HG02852 (cell line): ENCODE data around the gene CD248.

Source experiments
- ATAC-seq: cut with Tn5 transposase; IDR thresholded peaks from one replicate; pipeline ENCODE4 v1.9.1; 2021; ENCODE audit warnings: mild to moderate bottlenecking, moderate library complexity; ENCODE audit not compliant: unreplicated experiment

Gene CD248

DNA sequence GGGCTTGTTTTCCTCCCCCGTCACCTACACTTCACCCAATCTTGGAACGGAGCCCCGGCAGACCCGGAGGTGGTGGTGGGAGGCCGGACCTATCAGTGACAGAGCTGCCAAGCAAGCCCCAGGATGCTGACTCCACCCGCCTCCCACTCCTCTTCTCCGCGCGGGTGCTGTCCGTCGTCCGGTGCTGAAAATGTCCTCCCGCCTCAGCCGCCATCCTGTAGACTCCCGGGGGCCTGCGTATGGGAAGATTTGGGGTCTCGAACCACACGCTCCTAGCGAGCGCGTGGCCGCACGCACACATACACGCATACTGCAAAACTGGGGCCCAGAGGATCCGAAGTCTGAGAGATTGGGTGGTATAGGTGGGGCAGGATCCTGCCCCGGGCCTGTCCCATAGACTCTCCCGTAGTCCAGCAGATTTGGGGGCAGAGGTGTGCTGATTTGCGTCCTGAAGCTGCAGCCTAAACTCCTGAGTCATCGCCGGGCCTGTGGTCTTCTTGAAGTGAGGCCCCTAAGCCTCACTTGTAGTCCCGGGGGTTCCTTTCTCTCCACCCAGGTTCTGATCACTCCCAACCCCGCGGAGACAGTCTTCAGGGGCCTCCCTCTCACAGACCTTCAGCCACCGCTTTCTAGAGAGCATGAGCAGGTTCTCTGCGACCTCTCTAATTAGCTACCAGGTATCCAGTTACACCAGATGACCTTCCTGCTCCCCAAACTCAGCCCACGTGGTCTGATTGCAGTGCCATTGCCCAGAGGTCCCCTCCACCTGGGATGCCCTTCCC is 27.1 kb downstream of the CD248 start:
- peak; percentile 40 for ATAC-seq

GRCh38 chr11:66288671-66289547 is 27.9 kb downstream of the CD248 start, which contains the start of gene YIF1A:
Gene YIF1A, minus strand, starts transcription at chr11:66289143. Its CDS starts 158 bp downstream, at chr11:66288985.
- peak; percentile 92 for ATAC-seq

DNA sequence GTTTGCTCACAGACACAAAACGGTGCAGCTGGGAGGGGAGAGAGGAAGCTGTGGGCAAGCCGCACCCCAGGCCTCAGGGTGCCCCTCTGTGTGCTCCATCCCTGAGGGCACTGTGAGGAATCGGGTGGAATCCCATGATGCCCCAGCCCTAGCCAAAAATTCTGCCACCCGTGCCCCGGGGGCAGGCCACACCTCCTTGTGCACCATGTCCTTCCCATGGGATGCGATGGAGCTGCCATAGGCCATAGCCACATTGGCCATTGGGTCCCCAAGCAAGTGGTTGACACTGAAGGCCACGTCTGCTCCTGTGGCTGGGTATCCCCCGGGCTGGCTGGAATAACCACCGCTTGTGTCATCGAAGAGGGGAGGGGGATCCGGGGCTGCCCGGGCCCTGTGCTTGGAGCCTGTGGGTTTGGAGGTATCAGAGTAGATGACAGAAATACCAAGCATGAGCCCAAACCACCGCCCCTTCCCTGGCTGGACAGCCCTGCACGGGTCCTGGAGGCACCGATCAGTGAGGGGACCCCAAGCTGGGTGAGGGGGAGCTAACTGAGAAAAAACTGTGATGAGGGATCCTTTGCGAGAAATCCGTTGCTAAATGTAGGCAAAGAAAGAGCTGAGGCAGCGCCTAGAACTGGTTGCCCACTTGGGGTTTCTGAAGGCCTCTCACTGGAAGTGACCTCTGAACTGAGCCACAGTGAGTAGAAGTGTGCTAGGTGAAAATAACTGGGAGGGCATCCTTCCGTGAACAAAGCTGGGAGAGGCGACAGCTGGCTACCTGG is 28.8 kb downstream of the CD248 start:
- ATAC-seq, result no peak

GRCh38 chr11:66287211-66287888 is 29.5 kb downstream of the CD248 start:
- no peak for ATAC-seq

DNA sequence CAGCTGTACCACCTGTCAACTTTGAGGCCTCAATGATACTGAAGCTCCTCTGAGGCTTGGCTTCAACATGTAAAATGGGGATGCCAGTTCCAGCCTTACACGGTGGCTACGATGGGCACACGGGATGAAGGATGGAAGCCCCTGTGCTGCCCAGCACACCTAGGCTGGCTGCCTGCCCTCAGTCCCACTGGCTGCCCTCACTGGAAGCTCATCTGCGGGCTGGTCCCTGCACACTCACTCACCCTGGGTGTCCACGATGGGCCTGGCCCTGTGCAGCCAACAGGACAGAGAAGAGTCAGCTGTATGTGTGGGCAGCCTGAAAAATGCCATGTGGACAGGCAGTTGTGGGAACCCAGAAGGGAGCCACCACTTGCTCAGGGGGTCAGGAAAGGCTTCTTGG is 30.1 kb downstream of the CD248 start:
- no peak for ATAC-seq

GRCh38 chr11:66285250-66285947 is 31.4 kb downstream of the CD248 start:
- no peak for ATAC-seq

- no peak for ATAC-seq
Measured at GRCh38 chr11:66284526-66285078, 32.2 kb downstream of the CD248 start.

- no peak for ATAC-seq
Measured at GRCh38 chr11:66283461-66284105, 33.3 kb downstream of the CD248 start.

- ATAC-seq, result peak; percentile 75
Measured at GRCh38 chr11:66282468-66283455, 34.1 kb downstream of the CD248 start.

- no peak for ATAC-seq
Measured at GRCh38 chr11:66281776-66282467, 34.9 kb downstream of the CD248 start.

DNA sequence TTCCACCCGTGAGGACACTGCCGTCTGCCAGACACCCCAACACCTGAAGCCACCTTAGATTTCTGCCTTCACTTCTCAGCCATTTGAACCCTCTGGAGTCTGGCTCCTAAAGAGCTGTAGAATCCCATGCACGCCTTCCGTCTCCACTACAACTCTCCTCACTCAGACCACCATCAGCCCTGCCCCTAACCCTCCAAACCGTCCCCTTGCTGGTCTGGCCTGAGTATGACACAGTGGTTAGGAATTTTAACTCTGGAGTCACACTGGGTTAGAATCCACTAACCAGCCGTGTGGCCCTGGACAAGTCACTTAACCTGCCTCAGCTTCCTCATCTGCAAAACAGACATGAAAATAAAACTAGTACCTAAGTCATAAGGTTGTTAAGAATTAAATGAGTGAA is 35.8 kb downstream of the CD248 start:
- no peak for ATAC-seq

- no peak for ATAC-seq
Measured at GRCh38 chr11:66280428-66280827, 36.4 kb downstream of the CD248 start.

- ATAC-seq, result no peak
Measured at GRCh38 chr11:66279092-66279734, 37.6 kb downstream of the CD248 start.

DNA sequence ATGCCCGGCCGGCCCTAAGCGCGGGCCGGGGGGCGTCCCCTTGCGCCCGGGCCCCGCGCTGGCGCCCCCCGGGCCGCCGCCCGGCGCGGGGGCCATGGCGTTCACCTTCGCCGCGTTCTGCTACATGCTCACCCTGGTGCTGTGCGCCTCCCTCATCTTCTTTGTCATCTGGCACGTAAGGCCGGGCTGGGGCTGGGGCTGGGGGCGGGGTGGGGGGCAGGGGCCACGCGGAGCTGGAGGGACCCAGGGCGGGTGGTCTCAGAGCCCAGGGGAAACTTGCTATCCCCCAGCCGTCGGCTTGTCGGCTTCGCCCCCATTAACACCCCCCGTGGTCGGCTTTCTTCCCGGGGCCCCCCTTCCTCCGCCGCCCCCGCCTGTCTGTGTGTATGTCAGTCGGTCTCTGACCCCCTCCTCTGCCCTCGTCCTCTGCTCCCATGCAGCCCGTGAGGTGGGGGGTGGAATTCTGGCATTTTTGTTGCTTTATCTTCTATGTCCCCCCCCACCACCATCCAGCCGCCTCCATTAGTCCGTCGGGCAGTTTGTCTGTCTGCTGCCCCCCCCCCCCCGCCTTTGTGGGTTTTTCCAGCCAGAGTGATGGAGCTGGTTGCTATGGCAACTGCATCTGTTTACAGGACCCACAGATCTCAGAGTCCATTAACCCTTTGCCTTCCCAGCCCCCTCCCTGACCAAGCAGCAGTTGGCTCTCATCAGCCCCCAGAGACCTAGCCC is 38.3 kb downstream of the CD248 start:
- no peak for ATAC-seq

- no peak for ATAC-seq
Measured at GRCh38 chr11:66277471-66278362, 39.1 kb downstream of the CD248 start, which contains the start of gene CNIH2. Gene CNIH2, plus strand, starts transcription at chr11:66278175. Its CDS starts 282 bp downstream, at chr11:66278457.
